8988T (cell line): ENCODE measurements around the gene HOXB6.
A peak's percentile ranks its signal among the peaks of the same experiment; 100 is the strongest.

Experiments
- DNase-seq: peaks from one replicate; pipeline ENCODE4 v3.0.0; 2011

The HOXB6 gene

GRCh38 chr17:48634493-48635208, 29.9 kb upstream of the HOXB6 start:
- DNase-seq, result peak; percentile 1

- DNase-seq, result no peak
Measured at GRCh38 chr17:48633266-48633677, 28.5 kb upstream of the HOXB6 start.

- no peak for DNase-seq
Measured at GRCh38 chr17:48632579-48633265, 27.9 kb upstream of the HOXB6 start.

GRCh38 chr17:48631693-48632578, 27.1 kb upstream of the HOXB6 start:
- DNase-seq, result no peak

GRCh38 chr17:48630925-48631692, 26.3 kb upstream of the HOXB6 start:
- no peak for DNase-seq

GRCh38 chr17:48630009-48630924, 25.5 kb upstream of the HOXB6 start:
- no peak for DNase-seq

- DNase-seq, result no peak
Measured at GRCh38 chr17:48629411-48629759, 24.6 kb upstream of the HOXB6 start.

GRCh38 chr17:48628649-48629410, 24.0 kb upstream of the HOXB6 start:
- DNase-seq, result no peak

GRCh38 chr17:48627623-48628521, 23.1 kb upstream of the HOXB6 start:
- DNase-seq, result no peak

- DNase-seq, result no peak
Measured at GRCh38 chr17:48627118-48627597, 22.4 kb upstream of the HOXB6 start.

GRCh38 chr17:48626245-48627117, 21.7 kb upstream of the HOXB6 start, which contains the start of gene HOXB9:
Gene HOXB9 (minus strand): TSS chr17:48626358. CDS start chr17:48626269, 89 bp downstream.
- DNase-seq, result no peak

- peak; percentile 69 for DNase-seq
Measured at GRCh38 chr17:48625495-48626244, 20.9 kb upstream of the HOXB6 start.

- peak; percentile 62 for DNase-seq
Measured at GRCh38 chr17:48624544-48625494, 20.0 kb upstream of the HOXB6 start.

- DNase-seq, result no peak
Measured at GRCh38 chr17:48624118-48624517, 19.3 kb upstream of the HOXB6 start.

- no peak for DNase-seq
Measured at GRCh38 chr17:48623583-48623982, 18.8 kb upstream of the HOXB6 start.

GRCh38 chr17:48622857-48623256, 18.1 kb upstream of the HOXB6 start:
- DNase-seq, result no peak
